ENCODE measurements around the gene DNAJC13.
A peak's percentile ranks its signal among the peaks of the same experiment; 100 is the strongest.

Gene DNAJC13

GRCh38 chr3:132499071-132499470 lies 81.8 kb downstream of the DNAJC13 start:
- no peak for DNase-seq

GRCh38 chr3:132503559-132503958 lies 86.3 kb downstream of the DNAJC13 start:
- no peak for DNase-seq

- no peak for DNase-seq
These were observed 87.2 kb downstream of the DNAJC13 start for GRCh38 chr3:132504375-132504933.

GRCh38 chr3:132507657-132508056 lies 90.4 kb downstream of the DNAJC13 start:
- no peak for DNase-seq

- DNase-seq, result no peak
These were observed 91.8 kb downstream of the DNAJC13 start for GRCh38 chr3:132509096-132509495.

- DNase-seq, result no peak
These were observed 92.2 kb downstream of the DNAJC13 start for GRCh38 chr3:132509506-132509905.

- DNase-seq, result peak; percentile 84
These were observed 95.8 kb downstream of the DNAJC13 start for GRCh38 chr3:132513057-132513456.

- no peak for DNase-seq
These were observed 100.0 kb downstream of the DNAJC13 start for GRCh38 chr3:132517311-132517710.

- no peak for DNase-seq
These were observed 102.6 kb downstream of the DNAJC13 start for GRCh38 chr3:132519914-132520313.

GRCh38 chr3:132521901-132522300 lies 104.6 kb downstream of the DNAJC13 start:
- no peak for DNase-seq

GRCh38 chr3:132522353-132522752 lies 105.1 kb downstream of the DNAJC13 start:
- DNase-seq, result no peak

GRCh38 chr3:132530624-132531023 lies 113.3 kb downstream of the DNAJC13 start:
- DNase-seq, result no peak

- DNase-seq, result peak; percentile 34
These were observed 118.5 kb downstream of the DNAJC13 start for GRCh38 chr3:132535575-132536441.

- DNase-seq, result no peak
These were observed 119.3 kb downstream of the DNAJC13 start for GRCh38 chr3:132536442-132537153.

GRCh38 chr3:132537297-132537696 lies 120.0 kb downstream of the DNAJC13 start:
- DNase-seq, result no peak

GRCh38 chr3:132538072-132538471 lies 120.8 kb downstream of the DNAJC13 start:
- DNase-seq, result no peak

GRCh38 chr3:132539681-132540080 lies 122.4 kb downstream of the DNAJC13 start:
- DNase-seq, result no peak

- DNase-seq, result no peak
These were observed 125.3 kb downstream of the DNAJC13 start for GRCh38 chr3:132542577-132542976.

- DNase-seq, result no peak
These were observed 125.9 kb downstream of the DNAJC13 start for GRCh38 chr3:132543011-132543739.

- no peak for DNase-seq
These were observed 126.8 kb downstream of the DNAJC13 start for GRCh38 chr3:132544130-132544529.

- DNase-seq, result no peak
These were observed 128.2 kb downstream of the DNAJC13 start for GRCh38 chr3:132545471-132545870.

GRCh38 chr3:132549169-132549568 lies 131.9 kb downstream of the DNAJC13 start:
- no peak for DNase-seq
